ENCODE data around the gene FBXO30.

The FBXO30 gene

DNA sequence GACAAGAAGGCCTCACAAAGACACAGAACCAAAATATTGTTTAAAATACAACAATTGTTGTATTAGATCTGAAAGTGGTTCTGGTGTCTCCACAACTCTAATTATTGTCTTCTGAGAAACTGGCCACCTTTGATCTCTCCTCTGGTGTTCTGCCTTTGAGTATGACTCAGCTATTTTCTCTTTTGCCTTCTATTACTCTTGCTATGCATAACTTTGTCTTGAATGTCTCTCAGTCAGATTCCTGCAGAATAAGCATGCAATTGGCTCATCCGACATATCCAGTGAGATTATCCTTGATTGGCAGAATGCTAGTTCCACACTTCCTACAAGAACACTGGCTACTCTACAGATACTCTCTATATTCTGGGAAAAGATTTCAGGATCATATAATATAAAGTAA lies 65.0 kb downstream of the FBXO30 start:
- DNase-seq (ENCODE audit: low spot score), result no peak

- DNase-seq (ENCODE audit: low spot score), result no peak
These were observed 68.7 kb downstream of the FBXO30 start for GRCh38 chr6:145745861-145746260.

- DNase-seq (ENCODE audit: low spot score), result no peak
These were observed 70.0 kb downstream of the FBXO30 start for GRCh38 chr6:145744619-145745018.
